ENCODE measurements around the gene MGP.

Gene MGP

GRCh38 chr12:14915736-14916135, 30.1 kb upstream of the MGP start:
- no peak for DNase-seq (ENCODE audit: low read depth)
- no peak for TF ChIP-seq CTCF (IDR thresholded peaks at IDR 0.05; ENCODE audit: control insufficient read depth, extremely low read depth, insufficient read depth)
- H3K4me3 ChIP-seq (ENCODE audit: low read depth, low read length): no peak overlapping the region

- H3K4me3 ChIP-seq (ENCODE audit: low read depth, low read length): no peak overlapping the region
- no peak for DNase-seq (ENCODE audit: low read depth)
- no peak for TF ChIP-seq CTCF (IDR thresholded peaks at IDR 0.05; ENCODE audit: control insufficient read depth, extremely low read depth, insufficient read depth)
Observed at GRCh38 chr12:14913381-14913781, 27.7 kb upstream of the MGP start.

GRCh38 chr12:14911131-14911530, 25.5 kb upstream of the MGP start:
- H3K4me3 ChIP-seq (ENCODE audit: low read depth, low read length): no peak overlapping the region
- no peak for DNase-seq (ENCODE audit: low read depth)
- no peak for TF ChIP-seq CTCF (IDR thresholded peaks at IDR 0.05; ENCODE audit: control insufficient read depth, extremely low read depth, insufficient read depth)

GRCh38 chr12:14910090-14910915, 24.6 kb upstream of the MGP start:
- TF ChIP-seq CTCF (IDR thresholded peaks at IDR 0.05; ENCODE audit: control insufficient read depth, extremely low read depth, insufficient read depth): no peak
- no peak overlapping the region for H3K4me3 ChIP-seq (ENCODE audit: low read depth, low read length)
- no peak for DNase-seq (ENCODE audit: low read depth)

- no peak for DNase-seq (ENCODE audit: low read depth)
- TF ChIP-seq CTCF (IDR thresholded peaks at IDR 0.05; ENCODE audit: control insufficient read depth, extremely low read depth, insufficient read depth): no peak
Observed at GRCh38 chr12:14907953-14908352, 22.3 kb upstream of the MGP start.

GRCh38 chr12:14906114-14906513, 20.5 kb upstream of the MGP start:
- no peak for DNase-seq (ENCODE audit: low read depth)
- no peak overlapping the region for H3K4me3 ChIP-seq (ENCODE audit: low read depth, low read length)
- no peak for TF ChIP-seq CTCF (IDR thresholded peaks at IDR 0.05; ENCODE audit: control insufficient read depth, extremely low read depth, insufficient read depth)

More at GRCh38 chr12:14907953-14908352, 22.3 kb upstream of the MGP start:
- H3K4me3 ChIP-seq (ENCODE audit: low read depth, low read length): no peak overlapping the region

All from LNCaP clone FGC (cell line).